ENCODE data around the gene IL17RD. TPM values are rescaled to one million over a fixed set of nuclear protein-coding genes. Genes with fewer than 3 reads are reported as not detected.

Gene IL17RD
- total RNA-seq, 1 experiment from 2014 or later: 31.7 TPM

GRCh38 chr3:57110214-57110613 is 54.9 kb downstream of the IL17RD start:
- Histone ChIP-seq H3K79me2 (ENCODE audit: insufficient read depth, low read length) (no peaks in the 10 kb centered on the region), H4K91ac (ENCODE audit: insufficient read length, low read depth, low read length) (no peak overlapping the region), H3K23me2 (ENCODE audit: insufficient read length, low read depth, low read length, poor library complexity, severe bottlenecking) (no peaks in the 10 kb centered on the region), H2AFZ (ENCODE audit: low read length) (no peak overlapping the region), H2BK12ac (ENCODE audit: insufficient read length, low read depth, low read length) (no peak overlapping the region), H3K4me1 (ENCODE audit: insufficient read depth, low read length) (peaks cover 5% of the 10 kb centered on the region), H4K20me1 (ENCODE audit: control insufficient read depth, insufficient read depth, insufficient read length) (no peaks in the 10 kb centered on the region), H2BK120ac (ENCODE audit: low read depth, low read length, poor library complexity, severe bottlenecking) (no peak overlapping the region), H4K5ac (ENCODE audit: insufficient read length, low read depth, low read length) (no peak overlapping the region), H3K9ac (ENCODE audit: extremely low read depth, insufficient read length, low read length) (no peak overlapping the region), H3K56ac (ENCODE audit: insufficient read length, low read depth, low read length) (no peak overlapping the region), H3K14ac (ENCODE audit: insufficient read depth, low read length) (no peak overlapping the region), H3K18ac (ENCODE audit: insufficient read length, low read depth, low read length) (no peak overlapping the region), H3T11ph (ENCODE audit: low read length) (no peak overlapping the region), H3K4me2 (ENCODE audit: insufficient read depth, insufficient read length, low read length) (no peak overlapping the region), H3K23ac (ENCODE audit: insufficient read length, low read depth, low read length) (no peak overlapping the region), H2BK20ac (ENCODE audit: low read depth, low read length, poor library complexity, severe bottlenecking) (no peak overlapping the region), H3K9me3 (ENCODE audit: control insufficient read depth, low read depth, low read length) (no peaks in the 10 kb centered on the region), H3K4ac (ENCODE audit: low read depth, low read length) (no peak overlapping the region), H3K79me1 (ENCODE audit: insufficient read depth, low read depth, low read length, poor library complexity, severe bottlenecking) (no peaks in the 10 kb centered on the region), H2AK5ac (ENCODE audit: insufficient read length, low read length) (no peak overlapping the region), H2BK15ac (ENCODE audit: low read depth, low read length) (no peak overlapping the region), H3K27me3 (ENCODE audit: insufficient read depth, low read length) (no peaks in the 10 kb centered on the region), H3K27ac (ENCODE audit: insufficient read length, low read depth, low read length) (no peak overlapping the region), H2BK5ac (ENCODE audit: insufficient read length, low read length) (no peak overlapping the region), H4K8ac (replicated peaks; ENCODE audit: insufficient read length, low read depth, low read length) (no peak overlapping the region)
- no CpG with 5 or more reads among the region's 4 CpGs for whole genome bisulfite sequencing (ENCODE audit: extremely low coverage, insufficient read length, low lambda C conversion rate)
- Mint-ChIP-seq H3K27ac (peak overlapping the region; percentile 59 to 72 (median 68); a peak in 4 of 7 replicates), H3K4me1 (peaks cover 37 to 44% of the 10 kb centered on the region in 2 experiments), H3K4me3 (peak overlapping the region in 1 of 2 experiments; percentile 27; a peak in 1 of 5 replicates), H3K27me3 (ENCODE audit: low read depth) (no peaks in the 10 kb centered on the region; the same call in 1 of the 2 replicates), H3K9me3 (no peaks in the 10 kb centered on the region; a peak in 1 of 5 replicates), H3K36me3 (ENCODE audit: insufficient read depth in 1 of 3, low read depth in 3 of 3) (peaks cover 15 to 35% (median 33%) of the 10 kb centered on the region in 3 experiments; a peak in 6 of 7 replicates)
- TF ChIP-seq CTCF (conservative IDR thresholded peaks at IDR 0.05): no peak
- DNase-seq: no peak
